Fibroblast of lung (primary cell): ENCODE data around the gene AP5M1. TPM values are rescaled to one million over a fixed set of nuclear protein-coding genes. Genes with fewer than 3 reads are reported as not detected.

Source experiments
- DNase-seq, 2 donors: peaks; one replicate each; pipeline versions ENCODE4 v3.0.0 to v3.0.0-alpha.2; 2010; ENCODE audit warnings: low read depth in 2 of 2
- H2AFZ ChIP-seq: 2 replicates; pipeline ENCODE4 v1.5.1; 2012; ENCODE audit warnings: low read length, control low read depth, inconsistent platforms
- H3K27ac ChIP-seq: 2 replicates; pipeline ENCODE4 v1.5.1; 2011; ENCODE audit warnings: low read length, control low read depth; ENCODE audit not compliant: insufficient read depth
- H3K27me3 ChIP-seq: 2 replicates; pipeline ENCODE4 v1.5.1; 2011; ENCODE audit warnings: mild to moderate bottlenecking, low read length; ENCODE audit not compliant: control insufficient read depth, insufficient read depth
- H3K36me3 ChIP-seq: 2 replicates; pipeline ENCODE4 v1.5.1; 2011; ENCODE audit warnings: low read length; ENCODE audit not compliant: control insufficient read depth, insufficient read depth
- H3K4me1 ChIP-seq: 2 replicates; pipeline ENCODE4 v1.5.1; 2011; ENCODE audit warnings: low read length; ENCODE audit not compliant: control insufficient read depth, insufficient read depth; ENCODE audit errors: extremely low read depth
- H3K4me2 ChIP-seq: 2 replicates; pipeline ENCODE4 v1.5.1; 2011; ENCODE audit warnings: low read length, control low read depth; ENCODE audit not compliant: insufficient read depth; ENCODE audit errors: extremely low read depth
- H3K4me3 ChIP-seq, 4 experiments: fragments of 200-600 bp in 1 of 4; sonication (generic) in 1 of 4; replicated peaks in 1 of 4; 2 replicates each; pipeline ENCODE4 v1.5.1; 2011 to 2016; ENCODE audit warnings: low read length in 4 of 4, low read depth in 3 of 4, mild to moderate bottlenecking in 3 of 4, control low read depth in 2 of 4, inconsistent platforms in 1 of 4, mixed read lengths in 1 of 4; ENCODE audit not compliant: insufficient read depth in 1 of 4; ENCODE audit errors: control extremely low read depth in 1 of 4
- H3K79me2 ChIP-seq: 2 replicates; pipeline ENCODE4 v1.5.1; 2012; ENCODE audit warnings: mild to moderate bottlenecking, low read length, inconsistent platforms; ENCODE audit not compliant: control insufficient read depth, insufficient read depth
- H3K9ac ChIP-seq: 2 replicates; pipeline ENCODE4 v1.5.1; 2011; ENCODE audit warnings: mild to moderate bottlenecking, low read length, control low read depth; ENCODE audit not compliant: insufficient read depth
- H3K9me3 ChIP-seq: 2 replicates; pipeline ENCODE4 v1.5.1; 2012; ENCODE audit warnings: low read depth, low read length; ENCODE audit not compliant: control insufficient read depth, insufficient read depth
- H4K20me1 ChIP-seq: 2 replicates; pipeline ENCODE4 v1.5.1; 2011; ENCODE audit warnings: low read length; ENCODE audit not compliant: control insufficient read depth, insufficient read depth; ENCODE audit errors: extremely low read depth
- EZH2 ChIP-seq: IDR thresholded peaks from 2 replicates; pipeline ENCODE4 v1.5.1; 2012; ENCODE audit warnings: low read length, control low read depth, mild to moderate bottlenecking; ENCODE audit errors: missing control alignments
- polyA plus RNA-seq, 2 donors: library from polyadenylated mRNA; depleted of rRNA in 1 of 2; stranded (reverse) in 1 of 2; unstranded in 1 of 2; fragments of >200 nt; gene quantifications; 2 replicates each; pipeline ENCODE4 v1.2.1, GENCODE V29; 2011 to 2012; ENCODE audit warnings: missing spikeins in 1 of 2
- total RNA-seq: library from RNA; depleted of rRNA; stranded (reverse); fragments of >200 nt; gene quantifications from 2 replicates; pipeline ENCODE4 v1.2.1, GENCODE V29; 2014
- TF ChIP-seq, protein P1 (sequence below), 2 donors: IDR thresholded peaks in 1 of 2; conservative IDR thresholded peaks in 1 of 2; 1 replicate in 1 of 2; 2 replicates in 1 of 2; pipeline ENCODE4 v1.5.1; 2011 to 2012; ENCODE audit warnings: low read length in 2 of 2, control low read depth in 1 of 2, inconsistent platforms in 1 of 2, low read depth in 1 of 2, mild to moderate bottlenecking in 1 of 2

The AP5M1 gene
- total and polyA plus RNA-seq, 2 donors (not counting 1 experiment from before 2014, with no cell fraction given): 15.2 to 40.2 TPM

- no peaks in the 10 kb centered on the region for H3K27me3 ChIP-seq
These were observed 78.0 kb downstream of the AP5M1 start for GRCh38 chr14:57346741-57347140.

More at GRCh38 chr14:57346741-57347140, 78.0 kb downstream of the AP5M1 start:
- Histone ChIP-seq H3K9me3 (no peaks in the 10 kb centered on the region), H3K36me3 (no peaks in the 10 kb centered on the region), H3K4me1 (peaks cover 3% of the 10 kb centered on the region), H4K20me1 (no peaks in the 10 kb centered on the region), H3K4me2 (no peak overlapping the region), H3K9ac (no peak overlapping the region), H3K4me3 (no peak overlapping the region), H2AFZ (no peak overlapping the region), H3K79me2 (no peaks in the 10 kb centered on the region), H3K27ac (no peak overlapping the region)
- no peak for DNase-seq
- TF ChIP-seq, protein P1, sequence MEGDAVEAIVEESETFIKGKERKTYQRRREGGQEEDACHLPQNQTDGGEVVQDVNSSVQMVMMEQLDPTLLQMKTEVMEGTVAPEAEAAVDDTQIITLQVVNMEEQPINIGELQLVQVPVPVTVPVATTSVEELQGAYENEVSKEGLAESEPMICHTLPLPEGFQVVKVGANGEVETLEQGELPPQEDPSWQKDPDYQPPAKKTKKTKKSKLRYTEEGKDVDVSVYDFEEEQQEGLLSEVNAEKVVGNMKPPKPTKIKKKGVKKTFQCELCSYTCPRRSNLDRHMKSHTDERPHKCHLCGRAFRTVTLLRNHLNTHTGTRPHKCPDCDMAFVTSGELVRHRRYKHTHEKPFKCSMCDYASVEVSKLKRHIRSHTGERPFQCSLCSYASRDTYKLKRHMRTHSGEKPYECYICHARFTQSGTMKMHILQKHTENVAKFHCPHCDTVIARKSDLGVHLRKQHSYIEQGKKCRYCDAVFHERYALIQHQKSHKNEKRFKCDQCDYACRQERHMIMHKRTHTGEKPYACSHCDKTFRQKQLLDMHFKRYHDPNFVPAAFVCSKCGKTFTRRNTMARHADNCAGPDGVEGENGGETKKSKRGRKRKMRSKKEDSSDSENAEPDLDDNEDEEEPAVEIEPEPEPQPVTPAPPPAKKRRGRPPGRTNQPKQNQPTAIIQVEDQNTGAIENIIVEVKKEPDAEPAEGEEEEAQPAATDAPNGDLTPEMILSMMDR (conservative IDR thresholded peaks at IDR 0.05 in 1 of 2, IDR thresholded peaks at IDR 0.05 in 1 of 2; ENCODE audit: low read depth in 1 of 2, low read length in 2 of 2): no peak
- no peak for TF ChIP-seq EZH2

Other genes starting within 250 kb of the AP5M1 start
- 34.4 and 38.0 TPM in 2 replicates for gene EXOC5, start 66 bp upstream of the AP5M1 start, total RNA-seq
- 60.0 and 84.0 TPM in 2 replicates for gene EXOC5, start 66 bp upstream of the AP5M1 start, polyA plus RNA-seq
- 14.6 and 15.2 TPM in 2 replicates for gene NAA30, start 121.6 kb downstream of the AP5M1 start, total RNA-seq
- 12.1 and 13.8 TPM in 2 replicates for gene NAA30, start 121.6 kb downstream of the AP5M1 start, polyA plus RNA-seq
- gene CCDC198, start 224.9 kb downstream of the AP5M1 start, total RNA-seq: not detected in 2 replicates
- not detected in 2 replicates for gene CCDC198, start 224.9 kb downstream of the AP5M1 start, polyA plus RNA-seq